ENCODE results near the gene CCDC106.

DNA sequence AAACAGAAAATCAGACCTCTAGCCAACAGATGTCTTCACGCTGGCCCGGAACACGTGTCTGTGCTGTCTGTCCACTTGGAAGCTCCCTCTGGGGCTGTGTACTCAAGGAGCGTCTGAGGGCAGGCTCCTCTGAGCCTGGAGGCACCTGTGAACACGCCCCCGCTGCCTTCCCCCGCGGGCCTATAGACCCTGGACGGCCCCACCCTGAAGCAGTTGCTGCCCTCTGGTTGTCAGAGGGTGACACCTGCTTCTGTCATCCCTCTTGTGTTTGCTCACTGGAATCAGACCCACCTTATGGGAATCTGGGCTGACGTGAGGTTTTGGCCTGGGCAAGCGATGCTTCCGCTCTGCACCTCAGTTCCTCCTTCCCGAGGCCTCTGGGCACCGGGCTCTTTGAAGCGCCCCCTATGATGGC lies 46.2 kb downstream of the CCDC106 start:
- TF ChIP-seq, protein P1, sequence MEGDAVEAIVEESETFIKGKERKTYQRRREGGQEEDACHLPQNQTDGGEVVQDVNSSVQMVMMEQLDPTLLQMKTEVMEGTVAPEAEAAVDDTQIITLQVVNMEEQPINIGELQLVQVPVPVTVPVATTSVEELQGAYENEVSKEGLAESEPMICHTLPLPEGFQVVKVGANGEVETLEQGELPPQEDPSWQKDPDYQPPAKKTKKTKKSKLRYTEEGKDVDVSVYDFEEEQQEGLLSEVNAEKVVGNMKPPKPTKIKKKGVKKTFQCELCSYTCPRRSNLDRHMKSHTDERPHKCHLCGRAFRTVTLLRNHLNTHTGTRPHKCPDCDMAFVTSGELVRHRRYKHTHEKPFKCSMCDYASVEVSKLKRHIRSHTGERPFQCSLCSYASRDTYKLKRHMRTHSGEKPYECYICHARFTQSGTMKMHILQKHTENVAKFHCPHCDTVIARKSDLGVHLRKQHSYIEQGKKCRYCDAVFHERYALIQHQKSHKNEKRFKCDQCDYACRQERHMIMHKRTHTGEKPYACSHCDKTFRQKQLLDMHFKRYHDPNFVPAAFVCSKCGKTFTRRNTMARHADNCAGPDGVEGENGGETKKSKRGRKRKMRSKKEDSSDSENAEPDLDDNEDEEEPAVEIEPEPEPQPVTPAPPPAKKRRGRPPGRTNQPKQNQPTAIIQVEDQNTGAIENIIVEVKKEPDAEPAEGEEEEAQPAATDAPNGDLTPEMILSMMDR (optimal IDR thresholded peaks at IDR 0.05 in 1 of 3, IDR thresholded peaks at IDR 0.05 in 1 of 3, conservative IDR thresholded peaks at IDR 0.05 in 1 of 3; ENCODE audit: extremely low read depth in 1 of 3, insufficient read depth in 2 of 3, low read length in 3 of 3) = no peak
- TF ChIP-seq EZH2 (IDR thresholded peaks at IDR 0.05; ENCODE audit: low read length) = no peak

Data from keratinocyte (primary cell).